ENCODE measurements around the gene PTCD1.
A peak's percentile ranks its signal among the peaks of the same experiment; 100 is the strongest.
"Not testable (repeated sequence)": the region's sequence is repeated elsewhere in the genome, so short reads cannot be mapped to it uniquely, and the experiment has no call there.

The PTCD1 gene

GRCh38 chr7:99380823-99381663 lies 57.6 kb downstream of the PTCD1 start:
- Histone ChIP-seq H3K9ac (ENCODE audit: low read depth, low read length) (no peak overlapping the region), H3K4me1 (ENCODE audit: insufficient read depth, low read length) (peaks cover 12% of the 10 kb centered on the region), H3K36me3 (ENCODE audit: insufficient read depth, low read length) (no peaks in the 10 kb centered on the region)

GRCh38 chr7:99380032-99380822 lies 58.4 kb downstream of the PTCD1 start:
- H3K36me3 ChIP-seq (ENCODE audit: insufficient read depth, low read length) = no peaks in the 10 kb centered on the region
- H3K4me1 ChIP-seq (ENCODE audit: insufficient read depth, low read length) = peaks cover 12% of the 10 kb centered on the region
- no peak overlapping the region for H3K9ac ChIP-seq (ENCODE audit: low read depth, low read length)
- no peaks in the 10 kb centered on the region for H3K9me3 ChIP-seq (ENCODE audit: control insufficient read depth, insufficient read depth, low read length)

More at GRCh38 chr7:99380823-99381663, 57.6 kb downstream of the PTCD1 start:
- H3K9me3 ChIP-seq (ENCODE audit: control insufficient read depth, insufficient read depth, low read length) = no peaks in the 10 kb centered on the region

GRCh38 chr7:99379693-99380031 lies 58.9 kb downstream of the PTCD1 start:
- H3K9ac ChIP-seq (ENCODE audit: low read depth, low read length); H3K9me3 ChIP-seq (ENCODE audit: control insufficient read depth, insufficient read depth, low read length); H3K36me3 ChIP-seq (ENCODE audit: insufficient read depth, low read length): not testable (repeated sequence)
- H3K4me1 ChIP-seq (ENCODE audit: insufficient read depth, low read length) = peaks cover 12% of the 10 kb centered on the region

- H3K9me3 ChIP-seq (ENCODE audit: control insufficient read depth, insufficient read depth, low read length) = no peaks in the 10 kb centered on the region
- peaks cover 12% of the 10 kb centered on the region for H3K4me1 ChIP-seq (ENCODE audit: insufficient read depth, low read length)
- no peak overlapping the region for H3K9ac ChIP-seq (ENCODE audit: low read depth, low read length)
- no peaks in the 10 kb centered on the region for H3K36me3 ChIP-seq (ENCODE audit: insufficient read depth, low read length)
Measured at GRCh38 chr7:99379043-99379577, 59.5 kb downstream of the PTCD1 start.

- H3K4me1 ChIP-seq (ENCODE audit: insufficient read depth, low read length) = peaks cover 16% of the 10 kb centered on the region
- H3K9ac ChIP-seq (ENCODE audit: low read depth, low read length) = peak overlapping the region; percentile 77
- no peaks in the 10 kb centered on the region for H3K9me3 ChIP-seq (ENCODE audit: control insufficient read depth, insufficient read depth, low read length)
- no peaks in the 10 kb centered on the region for H3K36me3 ChIP-seq (ENCODE audit: insufficient read depth, low read length)
Measured at GRCh38 chr7:99375070-99375807, 63.4 kb downstream of the PTCD1 start.

GRCh38 chr7:99374111-99375064 lies 64.2 kb downstream of the PTCD1 start, which contains the start of gene ARPC1B:
ARPC1B (plus strand) TSS chr7:99374730; CDS start chr7:99385715, 10,985 bp downstream.
- no peaks in the 10 kb centered on the region for H3K9me3 ChIP-seq (ENCODE audit: control insufficient read depth, insufficient read depth, low read length)
- no peaks in the 10 kb centered on the region for H3K36me3 ChIP-seq (ENCODE audit: insufficient read depth, low read length)
- H3K4me1 ChIP-seq (ENCODE audit: insufficient read depth, low read length) = peaks cover 7% of the 10 kb centered on the region
- peak within 1 kb of the TSS; percentile 99 for H3K9ac ChIP-seq (ENCODE audit: low read depth, low read length)

GRCh38 chr7:99373091-99374066 lies 65.2 kb downstream of the PTCD1 start:
- peak overlapping the region; percentile 99 for H3K9ac ChIP-seq (ENCODE audit: low read depth, low read length)

GRCh38 chr7:99372275-99373090 lies 66.1 kb downstream of the PTCD1 start:
- H3K4me1 ChIP-seq (ENCODE audit: insufficient read depth, low read length) = peaks cover 6% of the 10 kb centered on the region; the same call in 1 of the 2 replicates
- no peaks in the 10 kb centered on the region for H3K9me3 ChIP-seq (ENCODE audit: control insufficient read depth, insufficient read depth, low read length)
- H3K9ac ChIP-seq (ENCODE audit: low read depth, low read length) = no peak overlapping the region; the same call in 1 of the 2 replicates
- no peaks in the 10 kb centered on the region for H3K36me3 ChIP-seq (ENCODE audit: insufficient read depth, low read length)

More at GRCh38 chr7:99373091-99374066, 65.2 kb downstream of the PTCD1 start:
- H3K9me3 ChIP-seq (ENCODE audit: control insufficient read depth, insufficient read depth, low read length) = no peaks in the 10 kb centered on the region
- H3K36me3 ChIP-seq (ENCODE audit: insufficient read depth, low read length) = no peaks in the 10 kb centered on the region
- peaks cover 6% of the 10 kb centered on the region; the same call in 1 of the 2 replicates for H3K4me1 ChIP-seq (ENCODE audit: insufficient read depth, low read length)

GRCh38 chr7:99371376-99371920 lies 67.2 kb downstream of the PTCD1 start:
- Histone ChIP-seq H3K9ac (ENCODE audit: low read depth, low read length) (no peak overlapping the region), H3K9me3 (ENCODE audit: control insufficient read depth, insufficient read depth, low read length) (no peaks in the 10 kb centered on the region), H3K36me3 (ENCODE audit: insufficient read depth, low read length) (no peaks in the 10 kb centered on the region; the same call in 1 of the 2 replicates), H3K4me1 (ENCODE audit: insufficient read depth, low read length) (peaks cover 7% of the 10 kb centered on the region)

- Histone ChIP-seq H3K4me1 (ENCODE audit: insufficient read depth, low read length) (peaks cover 16% of the 10 kb centered on the region), H3K9me3 (ENCODE audit: control insufficient read depth, insufficient read depth, low read length) (no peaks in the 10 kb centered on the region), H3K36me3 (ENCODE audit: insufficient read depth, low read length) (peaks cover 7% of the 10 kb centered on the region; the same call in 1 of the 2 replicates), H3K9ac (ENCODE audit: low read depth, low read length) (no peak overlapping the region)
Measured at GRCh38 chr7:99369767-99370391, 68.7 kb downstream of the PTCD1 start.

- H3K36me3 ChIP-seq (ENCODE audit: insufficient read depth, low read length) = peaks cover 8% of the 10 kb centered on the region; the same call in 1 of the 2 replicates
- no peaks in the 10 kb centered on the region for H3K9me3 ChIP-seq (ENCODE audit: control insufficient read depth, insufficient read depth, low read length)
- peaks cover 16% of the 10 kb centered on the region for H3K4me1 ChIP-seq (ENCODE audit: insufficient read depth, low read length)
- no peak overlapping the region for H3K9ac ChIP-seq (ENCODE audit: low read depth, low read length)
Measured at GRCh38 chr7:99368750-99369389, 69.7 kb downstream of the PTCD1 start.
